Stomach (tissue), 4 donors: ENCODE data around the gene GLB1L3.

ENCODE experiments used
- EP300 ChIP-seq: sonication (generic); formaldehyde crosslinking; IDR thresholded peaks from one replicate; pipeline ENCODE4 v1.6.1; 2017; ENCODE audit warnings: antibody characterized with exemption
- POLR2A ChIP-seq, 4 donors: fragments of 450-650 bp; IDR thresholded peaks; one replicate each; pipeline ENCODE4 v1.6.1; 2016; ENCODE audit warnings: antibody characterized with exemption in 4 of 4, control low read depth in 2 of 4, mild to moderate bottlenecking in 1 of 4, moderate library complexity in 1 of 4
- POLR2AphosphoS5 ChIP-seq, 3 donors: sonication (generic); formaldehyde crosslinking; IDR thresholded peaks; one replicate each; pipeline ENCODE4 v1.6.1; 2016; ENCODE audit warnings: antibody characterized with exemption in 3 of 3
- TF ChIP-seq, protein P1 (sequence below), 7 experiments: fragments of 450-650 bp in 4 of 7; fragments of 200-600 bp in 3 of 7; sonication (generic) in 3 of 7; IDR thresholded peaks; one replicate each; pipeline ENCODE4 v1.5.1; 2016 to 2019; ENCODE audit warnings: antibody characterized with exemption in 7 of 7, control low read depth in 2 of 7, mild to moderate bottlenecking in 1 of 7

DNA sequence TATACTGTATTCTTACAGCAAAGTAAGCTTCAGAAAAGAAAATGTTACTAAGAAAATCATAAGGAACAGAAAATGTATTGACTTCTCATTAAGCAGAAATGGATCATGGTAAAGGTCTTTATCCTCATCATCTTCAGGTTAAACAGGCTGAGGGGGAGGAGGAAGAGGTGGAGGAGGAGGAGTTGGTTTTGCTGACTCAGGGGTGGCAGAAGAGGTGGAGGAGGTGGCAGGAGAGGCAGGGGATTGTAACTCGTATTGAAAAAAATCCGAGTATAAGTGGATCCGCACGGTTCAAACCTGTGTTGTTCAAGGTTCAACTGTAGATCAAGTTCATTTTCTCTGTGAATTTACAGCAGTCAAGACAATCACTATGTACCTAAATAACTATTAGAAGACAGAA is 13.0 kb downstream of the GLB1L3 start:
- TF ChIP-seq, protein P1, sequence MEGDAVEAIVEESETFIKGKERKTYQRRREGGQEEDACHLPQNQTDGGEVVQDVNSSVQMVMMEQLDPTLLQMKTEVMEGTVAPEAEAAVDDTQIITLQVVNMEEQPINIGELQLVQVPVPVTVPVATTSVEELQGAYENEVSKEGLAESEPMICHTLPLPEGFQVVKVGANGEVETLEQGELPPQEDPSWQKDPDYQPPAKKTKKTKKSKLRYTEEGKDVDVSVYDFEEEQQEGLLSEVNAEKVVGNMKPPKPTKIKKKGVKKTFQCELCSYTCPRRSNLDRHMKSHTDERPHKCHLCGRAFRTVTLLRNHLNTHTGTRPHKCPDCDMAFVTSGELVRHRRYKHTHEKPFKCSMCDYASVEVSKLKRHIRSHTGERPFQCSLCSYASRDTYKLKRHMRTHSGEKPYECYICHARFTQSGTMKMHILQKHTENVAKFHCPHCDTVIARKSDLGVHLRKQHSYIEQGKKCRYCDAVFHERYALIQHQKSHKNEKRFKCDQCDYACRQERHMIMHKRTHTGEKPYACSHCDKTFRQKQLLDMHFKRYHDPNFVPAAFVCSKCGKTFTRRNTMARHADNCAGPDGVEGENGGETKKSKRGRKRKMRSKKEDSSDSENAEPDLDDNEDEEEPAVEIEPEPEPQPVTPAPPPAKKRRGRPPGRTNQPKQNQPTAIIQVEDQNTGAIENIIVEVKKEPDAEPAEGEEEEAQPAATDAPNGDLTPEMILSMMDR (IDR thresholded peaks at IDR 0.05): no peak
- TF ChIP-seq POLR2A (IDR thresholded peaks at IDR 0.05): no peak
- no peak for TF ChIP-seq EP300
- TF ChIP-seq POLR2AphosphoS5 (IDR thresholded peaks at IDR 0.05): no peak
